Neuron (in vitro differentiated cells): Measurements from ENCODE around the gene RMND5A.
"Not testable (repeated sequence)": the region's sequence is repeated elsewhere in the genome, so short reads cannot be mapped to it uniquely, and the experiment has no call there.

Experiments
- H2AFZ ChIP-seq: one replicate; pipeline ENCODE4 v1.6.1; 2013; ENCODE audit warnings: low read depth, mild to moderate bottlenecking, inconsistent platforms, low read length, moderate library complexity
- H3K27me3 ChIP-seq: one replicate; pipeline ENCODE4 v1.6.1; 2013; ENCODE audit warnings: low read length; ENCODE audit not compliant: insufficient read depth
- H3K36me3 ChIP-seq: one replicate; pipeline ENCODE4 v1.6.1; 2013; ENCODE audit warnings: low read length; ENCODE audit not compliant: insufficient read depth
- H3K4me1 ChIP-seq: one replicate; pipeline ENCODE4 v1.6.1; 2013; ENCODE audit warnings: low read length; ENCODE audit not compliant: insufficient read depth
- H3K4me3 ChIP-seq: 2 replicates; pipeline ENCODE4 v1.5.1; 2013; ENCODE audit warnings: mild to moderate bottlenecking, low read length, moderate library complexity
- H3K9me3 ChIP-seq: one replicate; pipeline ENCODE4 v1.6.1; 2013; ENCODE audit warnings: low read length

RMND5A gene

DNA sequence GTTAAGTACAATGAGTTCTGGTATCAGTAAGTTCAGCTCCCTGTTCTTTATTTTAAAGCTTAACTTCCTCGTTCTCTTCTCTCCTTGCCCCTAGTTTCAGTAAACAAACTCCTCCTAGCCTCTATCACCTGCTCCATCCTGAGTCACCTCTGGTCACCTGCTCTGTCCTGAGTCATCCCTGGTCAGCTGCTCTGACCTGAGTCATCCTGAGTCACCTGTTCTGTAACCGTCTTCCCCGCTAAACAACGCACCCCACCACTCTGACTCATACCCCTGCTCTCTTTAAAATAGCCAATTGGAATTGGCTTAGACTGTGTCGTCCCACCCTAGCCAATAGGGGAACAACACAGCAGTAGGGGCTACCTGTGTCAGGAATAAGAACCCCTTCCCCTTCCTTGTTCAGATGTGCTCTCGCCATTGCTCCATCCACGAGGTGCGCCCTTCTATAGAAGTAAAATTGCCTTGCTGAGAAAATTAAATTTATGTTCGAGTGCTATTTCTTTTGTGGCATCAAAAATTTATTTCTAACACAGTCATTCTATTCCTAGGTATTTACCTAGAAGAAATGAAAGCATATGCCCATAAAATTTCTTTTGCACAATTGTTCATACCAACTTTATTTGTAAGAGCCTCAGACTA is 24.9 kb upstream of the RMND5A start:
- H3K36me3 ChIP-seq, result no peaks in the 10 kb centered on the region
- no peaks in the 10 kb centered on the region for H3K4me1 ChIP-seq
- no peak overlapping the region for H2AFZ ChIP-seq
- H3K4me3 ChIP-seq, result no peak overlapping the region
- no peaks in the 10 kb centered on the region for H3K9me3 ChIP-seq
- H3K27me3 ChIP-seq, result no peaks in the 10 kb centered on the region

DNA sequence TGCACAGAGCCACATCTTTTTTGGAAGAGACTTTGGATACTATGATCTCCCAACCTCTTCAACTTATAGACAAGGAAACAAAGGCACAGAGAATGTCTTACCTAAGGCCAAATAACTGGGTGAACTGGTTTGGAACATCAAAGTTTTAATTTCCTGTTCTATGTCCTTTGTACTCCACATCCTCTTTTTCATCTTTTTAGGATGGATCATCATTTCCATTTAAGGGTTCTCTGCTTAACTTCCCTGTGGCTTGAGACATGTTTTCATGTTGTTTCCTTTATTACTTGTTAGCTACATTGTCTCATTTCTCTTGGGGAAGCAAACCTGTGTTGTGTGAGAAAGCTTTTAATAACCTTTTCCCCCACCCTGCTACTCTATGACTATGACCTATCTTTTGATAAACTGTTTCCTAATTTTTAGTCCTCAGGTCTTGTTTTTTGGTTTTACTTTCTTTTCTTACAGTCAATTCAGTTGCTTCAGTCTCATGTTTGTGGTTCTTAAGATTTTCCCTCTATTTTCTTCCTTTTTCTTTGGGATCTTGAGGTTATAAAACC is 22.5 kb upstream of the RMND5A start:
- Histone ChIP-seq H3K36me3 (no peaks in the 10 kb centered on the region), H2AFZ (no peak overlapping the region), H3K4me1 (no peaks in the 10 kb centered on the region), H3K27me3 (no peaks in the 10 kb centered on the region), H3K9me3 (no peaks in the 10 kb centered on the region), H3K4me3 (no peak overlapping the region)

DNA sequence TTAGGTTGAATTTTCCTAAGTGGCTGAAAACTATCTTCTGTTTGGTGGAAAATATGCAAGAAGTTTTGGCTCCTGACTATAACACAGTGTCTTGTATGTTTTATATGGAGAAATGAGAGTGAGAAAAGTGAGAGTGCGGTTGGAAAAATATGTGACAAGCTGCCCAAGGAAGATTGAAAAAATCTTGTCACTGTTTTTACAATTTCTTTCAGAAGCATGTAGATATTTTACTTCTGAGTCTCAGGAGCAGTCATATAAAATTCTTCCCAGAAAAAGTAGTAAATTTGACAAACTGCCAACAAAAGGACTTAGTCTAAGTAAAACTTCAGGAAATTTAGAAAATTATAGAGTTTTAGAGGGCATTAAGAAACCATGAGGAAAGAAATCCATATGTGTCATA is 19.4 kb upstream of the RMND5A start:
- Histone ChIP-seq H2AFZ (no peak overlapping the region), H3K27me3 (no peaks in the 10 kb centered on the region), H3K4me3 (no peak overlapping the region), H3K4me1 (peaks cover 16% of the 10 kb centered on the region), H3K9me3 (no peaks in the 10 kb centered on the region), H3K36me3 (no peaks in the 10 kb centered on the region)

DNA sequence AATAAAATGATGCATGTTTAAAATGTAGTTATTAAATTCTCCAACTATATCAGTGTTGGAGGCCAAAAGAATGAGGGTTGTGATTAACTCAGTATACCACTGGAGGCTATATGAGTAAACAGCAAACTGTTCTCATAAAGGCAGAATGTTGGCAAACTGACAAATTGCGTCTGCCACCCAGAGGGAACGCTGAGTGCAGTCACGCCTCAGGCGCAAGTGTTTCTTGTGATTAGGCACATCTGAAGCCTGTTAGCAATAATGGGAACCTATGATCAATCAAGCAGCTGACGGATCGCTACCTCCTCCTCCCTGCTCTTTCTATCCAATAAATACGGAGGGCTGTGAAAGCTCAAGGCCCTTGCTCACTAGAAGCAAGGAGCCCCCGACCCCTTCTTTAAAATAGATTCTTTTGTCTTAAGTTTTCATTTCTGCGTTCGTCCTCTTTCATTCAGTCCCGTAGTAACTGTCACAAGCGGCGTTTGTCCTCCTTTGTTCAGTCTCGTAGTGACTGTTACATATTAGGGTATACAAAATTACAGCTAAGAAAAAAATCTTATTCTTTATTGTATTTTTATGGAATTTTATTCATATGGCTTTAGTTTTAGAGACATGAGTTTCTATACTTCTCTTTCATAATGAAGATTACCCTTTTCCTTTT is 16.3 kb upstream of the RMND5A start:
- Histone ChIP-seq H3K9me3 (no peaks in the 10 kb centered on the region), H3K4me3 (peak overlapping the region; percentile 32), H3K4me1 (peaks cover 16% of the 10 kb centered on the region)

DNA sequence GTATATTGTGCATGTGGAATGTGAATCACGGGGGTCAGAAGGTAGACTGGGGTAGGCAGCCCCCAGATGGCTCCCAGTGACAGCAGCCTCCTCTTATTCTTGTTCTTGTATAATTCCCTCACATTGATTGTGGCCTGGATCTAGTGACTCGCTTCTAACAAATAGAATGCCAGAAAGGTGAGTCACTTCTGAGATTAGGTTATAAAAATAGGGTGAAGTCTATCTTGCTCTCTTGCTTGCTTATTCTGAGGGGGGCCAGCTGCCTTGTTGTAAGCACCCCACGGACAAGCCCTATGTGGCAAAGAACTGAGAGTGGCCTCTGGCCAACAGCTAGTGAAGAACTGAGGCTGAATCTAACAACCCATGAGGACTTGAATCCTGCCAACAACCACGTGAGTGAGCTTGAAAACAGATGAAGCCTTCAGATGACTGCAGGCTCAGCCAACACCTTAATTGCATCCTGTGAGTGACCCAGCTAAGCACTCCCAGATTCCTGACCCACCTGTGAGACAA is 15.6 kb upstream of the RMND5A start:
- Histone ChIP-seq H3K27me3 (no peaks in the 10 kb centered on the region), H3K36me3 (no peaks in the 10 kb centered on the region), H2AFZ (peak overlapping the region; percentile 33), H3K9me3 (no peaks in the 10 kb centered on the region), H3K4me3 (no peak overlapping the region), H3K4me1 (peaks cover 16% of the 10 kb centered on the region)

More for the DNA sequence above, 16.3 kb upstream of the RMND5A start:
- H3K36me3 ChIP-seq, result no peaks in the 10 kb centered on the region
- peak overlapping the region; percentile 33 for H2AFZ ChIP-seq
- no peaks in the 10 kb centered on the region for H3K27me3 ChIP-seq

DNA sequence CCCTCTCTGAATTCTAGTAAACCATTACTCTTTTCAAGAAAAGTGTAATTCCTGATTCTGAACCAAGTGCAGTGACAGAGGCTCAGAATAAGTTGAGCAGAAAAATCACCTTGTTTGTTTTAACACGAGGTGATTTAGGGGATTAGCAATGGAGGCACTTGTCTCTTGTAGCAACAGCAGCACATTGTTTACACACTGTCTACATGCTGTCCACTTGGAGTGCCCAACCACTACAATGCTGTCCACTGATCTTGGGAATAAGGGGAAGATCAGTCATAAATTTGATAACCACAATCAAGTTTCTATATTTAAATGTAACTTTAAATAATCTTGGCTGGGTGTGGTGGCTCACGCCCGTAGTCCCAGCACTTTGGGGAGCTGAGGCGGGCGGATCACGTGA is 13.9 kb upstream of the RMND5A start:
- Histone ChIP-seq H3K27me3 (no peaks in the 10 kb centered on the region), H3K9me3 (no peaks in the 10 kb centered on the region), H3K36me3 (no peaks in the 10 kb centered on the region), H3K4me3 (no peak overlapping the region), H3K4me1 (peaks cover 16% of the 10 kb centered on the region), H2AFZ (no peak overlapping the region)

DNA sequence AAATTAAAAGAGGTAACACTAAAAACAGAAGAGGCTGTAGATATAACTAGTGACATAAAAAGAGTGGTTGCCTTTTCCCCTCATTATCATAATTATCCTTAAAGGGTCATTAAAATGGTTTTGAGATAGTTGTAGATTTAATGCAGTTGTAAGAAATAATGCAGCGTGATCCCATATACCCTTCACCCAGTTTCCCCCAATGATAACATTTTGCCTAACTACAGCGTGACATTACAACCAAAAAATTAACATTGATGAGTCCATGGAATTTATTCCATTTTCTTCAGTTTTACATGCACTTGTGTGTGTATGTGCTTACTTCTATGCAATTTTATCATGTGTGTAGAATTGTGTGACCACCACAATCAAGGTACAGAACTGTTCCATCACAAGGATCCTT is 13.2 kb upstream of the RMND5A start:
- Histone ChIP-seq H3K9me3 (no peaks in the 10 kb centered on the region), H3K4me3 (no peak overlapping the region), H3K36me3 (no peaks in the 10 kb centered on the region), H3K4me1 (peaks cover 16% of the 10 kb centered on the region), H3K27me3 (no peaks in the 10 kb centered on the region), H2AFZ (no peak overlapping the region)

DNA sequence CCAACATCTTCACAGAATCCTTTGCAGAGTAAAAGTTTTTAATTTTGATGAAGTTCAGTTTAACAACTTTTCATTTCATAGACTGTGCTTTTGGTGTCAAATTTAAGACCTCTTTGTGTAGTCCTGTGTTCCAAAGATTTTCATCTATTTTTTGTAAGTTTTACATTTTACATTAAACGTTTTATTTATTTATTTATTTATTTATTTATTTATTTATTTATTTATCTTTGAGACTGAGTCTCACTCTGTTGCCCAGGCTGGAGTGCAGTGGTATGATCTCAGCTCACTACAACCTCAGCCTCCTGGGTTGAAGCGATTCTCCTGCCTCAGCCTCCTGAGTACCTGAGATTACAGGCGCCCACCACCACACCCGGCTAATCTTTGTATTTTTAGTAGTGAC is 12.0 kb upstream of the RMND5A start:
- H2AFZ ChIP-seq, H3K9me3 ChIP-seq, H3K36me3 ChIP-seq, H3K27me3 ChIP-seq, H3K4me3 ChIP-seq: not testable (repeated sequence)
- H3K4me1 ChIP-seq, result peaks cover 15% of the 10 kb centered on the region

DNA sequence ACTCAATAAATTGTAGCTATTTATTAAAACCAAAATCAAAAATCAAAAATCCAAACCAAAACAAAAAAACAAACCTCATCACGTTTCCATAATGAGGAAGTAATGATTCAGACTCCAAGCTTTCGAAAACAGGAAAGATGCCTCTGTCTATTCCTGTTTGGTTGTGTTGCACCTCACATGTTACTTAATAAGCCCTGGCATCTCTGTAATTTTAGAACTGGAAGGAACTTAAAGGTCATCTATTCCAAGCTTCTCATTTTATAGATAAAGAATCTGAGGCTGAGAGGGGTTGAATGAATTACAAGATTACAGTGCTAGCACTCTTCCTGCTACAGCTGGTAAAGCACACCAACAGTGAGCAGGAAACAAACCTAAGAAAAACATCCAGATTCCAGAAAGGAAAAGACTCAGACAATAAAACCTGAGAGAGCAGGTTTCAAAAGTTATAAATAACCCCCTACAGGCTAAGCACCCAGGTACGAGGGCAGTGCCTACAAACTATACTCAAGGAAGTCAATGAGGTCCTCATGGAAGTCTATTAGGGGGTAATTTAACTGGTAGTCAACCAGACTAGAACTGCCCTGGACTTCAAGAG is 5.4 kb upstream of the RMND5A start:
- H3K9me3 ChIP-seq, H2AFZ ChIP-seq, H3K27me3 ChIP-seq, H3K4me3 ChIP-seq, H3K36me3 ChIP-seq, H3K4me1 ChIP-seq: not testable (repeated sequence)

DNA sequence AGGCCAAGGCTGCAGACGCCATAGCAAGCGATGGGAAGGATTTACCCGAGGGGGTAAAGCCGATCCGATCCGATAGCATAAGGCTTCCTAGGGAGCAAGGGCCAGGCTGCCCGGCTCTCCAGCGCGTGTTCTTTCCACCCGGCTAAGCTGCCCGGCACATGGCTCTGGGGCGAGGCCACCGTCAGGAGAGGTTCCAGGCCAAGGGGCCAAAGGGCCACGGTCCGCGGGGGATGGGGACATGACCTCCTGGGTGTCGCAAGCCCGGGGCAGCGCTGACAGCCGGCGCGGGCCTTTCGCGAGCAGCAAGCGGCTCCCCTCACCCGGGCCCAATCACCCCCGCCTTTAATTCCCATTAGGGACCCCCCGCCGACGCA is 841 bp upstream of the RMND5A start:
- not testable (repeated sequence) for H3K36me3 ChIP-seq, H3K9me3 ChIP-seq, H2AFZ ChIP-seq, H3K27me3 ChIP-seq, H3K4me1 ChIP-seq
- H3K4me3 ChIP-seq, result peak overlapping the region; percentile 80

DNA sequence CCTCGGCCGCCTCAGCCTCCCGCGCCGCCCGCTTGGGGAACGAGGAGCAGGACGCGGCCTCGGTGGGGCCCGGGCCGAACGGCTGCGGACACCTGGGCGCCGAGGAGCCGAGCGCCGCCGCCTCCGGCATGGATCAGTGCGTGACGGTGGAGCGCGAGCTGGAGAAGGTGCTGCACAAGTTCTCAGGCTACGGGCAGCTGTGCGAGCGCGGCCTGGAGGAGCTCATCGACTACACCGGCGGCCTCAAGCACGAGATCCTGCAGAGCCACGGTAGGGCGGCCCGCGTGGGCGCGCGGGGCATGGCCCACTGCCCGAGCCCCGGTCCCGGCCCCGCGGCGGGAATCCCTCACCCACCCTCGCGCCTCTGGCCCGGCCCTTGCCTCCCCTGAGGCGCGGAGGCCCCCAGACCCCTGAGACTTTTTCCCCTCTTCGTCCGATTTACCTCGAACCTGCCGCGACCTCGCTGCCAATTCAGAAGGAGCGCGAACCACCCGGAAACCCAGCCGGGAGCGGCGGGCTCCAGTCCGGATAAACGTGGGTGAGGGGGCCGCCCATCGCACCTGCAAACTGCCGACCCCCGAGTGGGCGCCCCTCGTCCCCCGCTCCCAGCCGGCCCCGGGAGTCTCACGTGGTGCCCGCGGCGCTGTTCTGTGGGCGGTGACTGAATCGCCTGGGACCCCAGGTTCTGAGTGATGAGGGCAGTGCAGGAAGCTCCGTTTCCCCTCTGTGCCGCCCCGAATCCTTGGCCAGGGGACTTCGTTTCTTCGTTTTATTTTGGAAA is 639 bp downstream of the RMND5A start:
- not testable (repeated sequence) for H3K4me1 ChIP-seq, H2AFZ ChIP-seq, H3K36me3 ChIP-seq, H3K9me3 ChIP-seq, H3K27me3 ChIP-seq
- H3K4me3 ChIP-seq, result peak overlapping the region; percentile 80

DNA sequence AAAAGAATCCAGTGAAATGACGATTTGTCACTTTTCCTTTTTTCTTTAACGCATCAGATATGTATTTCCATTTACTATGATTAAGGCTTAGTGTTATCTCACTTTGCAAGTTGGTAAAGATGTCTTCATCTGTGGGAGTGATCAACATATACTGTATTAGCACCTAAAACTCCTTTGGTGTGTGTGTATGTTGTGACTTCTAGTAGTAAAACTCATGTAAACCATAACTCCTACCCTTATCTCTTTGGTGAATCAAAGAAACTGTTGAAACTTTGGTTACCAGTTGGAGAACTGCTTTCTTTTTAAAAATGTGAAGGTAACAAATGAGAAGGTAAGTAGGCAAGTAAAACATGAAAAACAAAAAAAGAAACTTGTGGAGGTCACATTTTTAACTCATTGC is 5.6 kb downstream of the RMND5A start:
- not testable (repeated sequence) for H2AFZ ChIP-seq, H3K4me3 ChIP-seq, H3K4me1 ChIP-seq, H3K27me3 ChIP-seq, H3K9me3 ChIP-seq, H3K36me3 ChIP-seq

DNA sequence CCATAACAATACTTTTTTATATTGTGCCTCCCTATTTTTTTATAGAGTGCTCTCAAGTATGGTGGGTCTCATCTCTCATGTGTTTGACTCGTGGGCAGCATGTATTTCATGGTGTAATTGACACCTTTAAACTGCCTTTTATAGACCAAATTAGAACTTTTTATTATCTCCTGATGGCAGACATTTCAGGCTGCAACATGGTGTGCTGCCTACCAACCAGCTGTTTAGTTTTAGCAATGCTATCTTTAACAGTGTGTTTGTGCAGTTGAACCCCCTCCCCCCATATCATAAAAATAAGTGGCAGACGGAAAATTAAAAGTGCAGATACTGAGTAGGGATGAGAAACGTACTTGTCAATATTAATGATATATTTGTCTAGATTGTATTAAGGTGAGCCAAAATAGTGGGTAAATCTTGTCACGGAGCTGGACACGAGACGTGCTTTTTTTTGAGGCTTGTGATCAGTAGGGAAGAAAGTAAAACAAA is 12.0 kb downstream of the RMND5A start:
- not testable (repeated sequence) for H3K36me3 ChIP-seq, H3K27me3 ChIP-seq, H2AFZ ChIP-seq, H3K4me3 ChIP-seq, H3K9me3 ChIP-seq, H3K4me1 ChIP-seq
